ENCODE data around the gene HSDL1.
"Not testable (repeated sequence)": the region's sequence is repeated elsewhere in the genome, so short reads cannot be mapped to it uniquely, and the experiment has no call there.

Gene HSDL1

DNA sequence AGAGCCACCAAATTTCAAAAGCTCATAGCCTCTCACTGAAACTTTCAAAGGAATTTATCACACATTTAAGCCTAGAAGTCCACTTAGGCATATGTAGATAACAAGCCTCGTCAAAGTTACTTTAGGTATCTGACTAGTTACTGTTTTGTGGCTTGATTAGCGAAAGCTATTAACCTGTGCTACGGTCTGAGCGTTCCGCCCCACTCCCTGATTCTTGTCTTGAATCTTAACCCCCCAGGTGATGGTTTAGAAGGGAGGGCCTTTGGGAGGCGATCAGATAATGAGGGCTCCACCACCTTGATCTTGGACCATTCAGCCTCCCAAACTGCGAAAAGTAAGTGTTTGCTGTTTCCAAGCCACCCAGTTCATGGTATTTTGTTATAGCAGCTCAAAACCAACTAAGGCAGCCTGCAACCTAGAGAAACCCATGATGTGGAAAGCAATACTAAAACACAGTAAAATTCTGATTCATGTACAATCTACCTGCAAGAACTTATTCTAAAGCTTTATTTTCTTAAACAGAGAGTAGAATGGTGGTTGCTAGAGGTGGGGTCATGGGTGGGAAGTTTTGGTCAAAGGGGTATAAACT, 7.1 kb downstream of the HSDL1 start:
- DNase-seq, result no peak

DNA sequence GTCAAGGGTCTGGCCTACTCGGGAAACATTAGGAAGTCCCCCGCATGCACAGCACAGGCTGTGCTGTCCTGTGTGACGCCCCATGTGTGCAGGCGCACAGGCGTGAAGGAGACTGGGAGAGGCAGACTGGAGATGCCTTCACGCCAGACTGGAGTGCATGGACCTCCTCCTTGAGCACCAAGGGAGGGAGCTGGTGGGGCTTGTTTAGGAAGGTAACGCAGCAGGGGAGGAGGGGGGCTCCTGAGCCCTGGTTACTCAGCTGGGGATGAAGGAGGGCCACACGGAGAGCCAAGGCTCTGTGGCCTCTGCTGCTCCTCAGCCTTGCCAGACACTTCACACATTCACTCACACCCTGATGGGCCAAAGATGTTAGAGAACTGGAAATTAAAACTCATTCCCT, 7.7 kb downstream of the HSDL1 start:
- DNase-seq, result no peak

DNA sequence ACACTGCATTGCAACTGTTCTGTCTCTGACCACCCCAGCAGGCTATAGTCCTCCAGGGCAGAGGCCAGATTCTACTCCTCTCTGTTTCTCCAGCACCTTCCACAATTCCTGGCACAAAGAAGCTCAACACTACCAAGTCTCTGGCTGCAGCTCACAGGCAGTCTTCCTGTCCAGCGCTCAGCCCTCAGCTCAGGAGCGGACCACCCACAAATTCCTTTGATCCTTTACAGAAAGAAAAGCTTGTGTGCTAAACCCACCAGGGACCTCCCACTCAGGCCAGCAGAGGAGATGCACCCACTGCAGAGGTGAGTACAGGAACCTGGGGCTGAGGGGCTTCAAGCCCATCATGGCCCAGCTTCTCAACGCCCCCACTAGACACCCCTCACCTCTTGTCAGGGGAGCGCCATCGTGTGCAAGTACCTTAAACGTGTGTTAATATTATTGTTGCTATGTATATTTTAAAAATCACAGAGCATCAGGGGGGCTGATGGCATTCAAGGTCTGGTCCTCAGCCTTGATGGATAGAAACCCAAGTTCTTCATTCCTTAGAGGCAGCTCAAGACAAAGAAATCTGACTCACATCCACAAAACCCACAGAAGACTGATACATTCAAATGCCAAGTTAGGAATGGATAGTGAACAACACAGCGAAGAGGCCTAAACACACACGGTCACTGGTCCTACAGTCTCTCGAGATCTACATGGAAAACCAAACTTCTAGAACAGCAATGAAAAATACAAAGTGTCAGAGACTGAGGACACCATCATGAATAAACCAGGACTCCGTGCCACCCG, 8.4 kb downstream of the HSDL1 start:
- no peak for DNase-seq

DNA sequence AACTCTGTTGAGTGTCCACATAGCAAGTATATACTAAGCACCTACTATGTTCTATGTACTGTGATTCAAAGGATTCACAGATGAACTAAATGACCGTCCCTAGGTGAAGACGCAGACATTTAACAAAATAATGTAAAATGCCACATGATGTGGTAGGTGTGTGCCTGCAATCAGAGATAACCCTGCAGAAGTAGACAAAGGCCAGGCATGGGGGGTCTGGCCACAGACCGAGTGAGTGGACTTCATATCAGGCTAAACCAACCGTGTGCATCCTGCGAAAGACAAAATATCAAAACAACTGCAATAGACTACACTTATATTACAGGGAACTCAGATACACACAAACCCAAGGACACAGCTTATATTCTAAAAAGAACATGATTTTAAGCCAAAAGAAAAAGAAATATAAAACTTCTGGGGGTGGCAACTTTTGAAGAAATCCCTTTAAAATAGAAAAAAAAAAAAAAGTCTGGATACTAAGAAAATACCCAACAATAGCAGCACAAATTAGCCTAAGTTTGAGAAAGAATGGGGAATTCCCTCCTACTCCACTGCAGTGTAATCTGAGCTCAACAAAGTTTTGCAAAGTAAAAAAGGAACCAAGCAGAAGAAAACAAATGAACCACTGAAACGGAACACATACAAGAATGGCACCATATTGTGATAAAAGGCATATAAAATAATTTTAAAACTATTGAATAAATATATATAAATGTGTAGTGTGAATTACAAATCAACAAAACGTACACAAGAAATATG, 12.3 kb downstream of the HSDL1 start:
- DNase-seq, result no peak

DNA sequence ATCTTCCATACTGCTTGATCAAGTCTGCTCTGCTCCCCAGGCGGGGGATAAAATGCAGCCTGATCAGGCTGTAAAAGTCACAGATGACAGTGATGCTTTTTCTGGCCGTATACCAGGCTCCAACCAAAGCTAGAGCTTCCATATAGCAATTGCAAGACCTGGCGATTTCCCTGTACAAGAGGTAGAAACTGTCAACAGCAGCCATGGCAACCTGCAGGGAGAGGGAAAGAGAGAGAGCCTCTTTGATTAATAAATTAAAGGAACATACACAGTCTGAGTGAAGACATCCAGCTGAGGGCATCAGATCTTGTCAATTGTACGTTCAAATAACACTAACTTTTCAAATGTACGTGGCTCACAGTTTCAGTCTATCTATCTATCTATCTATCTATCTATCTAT, 13.9 kb downstream of the HSDL1 start:
- DNase-seq, result no peak

DNA sequence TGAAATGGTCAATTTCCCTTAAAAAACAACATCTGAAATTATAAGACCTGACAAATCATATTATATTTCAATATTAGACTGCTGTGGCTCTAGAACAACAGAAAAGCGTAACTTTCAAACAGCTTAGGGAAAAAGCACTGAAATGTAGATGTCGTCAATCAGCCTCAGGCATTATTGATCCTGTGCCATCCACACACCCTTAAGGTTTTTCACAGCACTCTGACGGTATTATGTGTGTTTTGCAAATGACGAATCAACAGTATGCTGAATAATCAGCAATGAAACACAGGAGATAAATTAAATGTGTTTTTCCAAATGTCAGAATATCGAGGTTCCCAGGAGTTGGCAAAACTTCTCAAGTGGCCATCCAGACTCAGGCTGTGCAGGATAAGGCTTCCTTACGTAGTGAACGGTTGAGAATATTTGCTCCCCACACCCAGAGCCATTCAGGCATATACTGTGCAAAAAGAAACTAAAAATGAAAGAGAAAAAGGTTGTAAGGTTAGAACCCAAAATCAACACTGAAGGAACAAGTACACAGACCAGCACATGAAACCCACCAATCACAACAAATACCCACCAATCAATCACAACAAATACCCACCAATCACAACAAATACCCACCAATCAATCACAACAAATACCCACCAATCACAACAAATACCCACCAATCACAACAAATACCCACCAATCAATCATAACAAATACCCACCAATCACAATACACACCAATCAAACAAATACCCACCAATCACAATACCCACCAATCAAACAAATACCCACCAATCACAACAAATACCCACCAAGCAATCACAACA, 20.5 kb downstream of the HSDL1 start:
- DNase-seq, result no peak

DNA sequence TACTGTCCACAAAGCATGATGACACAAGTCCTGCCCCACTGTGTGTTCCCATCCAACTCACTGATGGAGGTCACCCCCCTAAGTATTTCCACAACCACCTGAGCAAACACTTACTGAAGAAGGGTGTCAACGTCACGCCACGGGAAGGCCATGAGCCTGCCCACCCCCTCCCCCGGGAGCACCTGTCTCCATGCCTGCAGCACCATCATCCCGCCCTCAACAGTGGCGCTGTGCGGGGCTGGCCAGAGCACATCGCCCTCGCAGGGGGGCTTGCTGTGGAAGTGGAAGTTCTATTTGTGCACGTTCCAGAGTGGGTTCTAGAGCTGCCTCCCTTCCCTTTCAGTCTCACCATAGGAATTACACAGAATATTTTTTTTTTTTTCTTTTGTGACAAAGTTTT, 24.0 kb downstream of the HSDL1 start:
- DNase-seq, result no peak

DNA sequence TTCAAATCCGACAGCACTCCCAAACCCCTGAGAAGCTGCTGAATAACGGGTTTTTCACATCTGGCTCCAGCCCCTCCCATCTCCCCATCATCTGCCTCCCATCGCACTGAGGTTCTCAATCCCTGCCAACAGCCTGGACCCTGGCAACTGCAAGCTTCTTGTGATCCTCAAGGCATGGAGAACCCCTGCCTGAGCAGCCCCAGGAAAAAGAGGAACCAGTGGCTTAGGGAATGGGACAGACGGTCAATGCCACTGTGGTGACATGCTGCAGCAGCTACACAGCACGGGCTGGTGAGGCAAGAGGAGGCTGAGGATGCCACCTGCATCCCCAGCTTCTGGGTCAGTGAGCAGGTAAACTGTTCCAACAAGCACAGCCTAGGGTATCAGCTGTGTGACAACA, 25.0 kb downstream of the HSDL1 start:
- DNase-seq, result no peak

DNA sequence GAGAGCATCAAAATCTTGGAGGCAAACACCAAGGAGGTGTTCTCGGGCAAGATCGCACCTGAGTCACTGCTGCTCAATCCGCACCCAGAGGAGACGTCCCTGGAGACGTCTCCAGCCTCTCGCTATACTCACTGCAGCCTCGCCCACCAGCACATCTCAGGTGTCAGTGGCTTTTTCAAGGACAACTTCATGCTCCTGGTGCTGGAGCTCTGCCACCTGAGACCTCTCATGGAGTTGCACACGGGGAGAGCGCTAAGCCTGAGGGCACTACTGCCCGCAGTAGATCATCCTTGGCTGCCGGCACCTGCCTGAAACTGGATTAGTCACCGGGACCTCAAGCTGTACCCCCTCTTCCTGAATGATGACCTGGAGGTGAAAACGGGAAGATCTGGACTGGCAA, 25.6 kb downstream of the HSDL1 start:
- DNase-seq, result no peak

DNA sequence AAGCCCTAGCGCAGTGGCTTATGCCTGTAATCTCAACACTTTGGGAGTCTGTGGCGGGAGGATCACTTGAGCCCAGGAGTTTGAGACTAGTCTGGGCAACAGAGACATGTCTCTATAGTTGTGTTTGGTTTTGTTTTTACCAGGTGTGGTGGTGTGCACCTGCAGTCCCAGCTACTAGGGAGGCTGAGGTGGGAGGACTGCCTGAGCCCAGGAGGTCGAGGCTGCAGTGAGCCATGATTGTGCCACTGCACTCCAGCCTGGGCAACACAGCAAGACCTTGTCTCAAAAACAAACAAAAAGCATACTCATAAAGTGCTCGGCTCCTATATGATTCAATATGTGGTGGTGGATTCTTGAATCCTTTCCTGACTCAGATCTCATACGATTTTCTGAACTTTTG, 26.7 kb downstream of the HSDL1 start:
- not testable (repeated sequence) for DNase-seq

DNA sequence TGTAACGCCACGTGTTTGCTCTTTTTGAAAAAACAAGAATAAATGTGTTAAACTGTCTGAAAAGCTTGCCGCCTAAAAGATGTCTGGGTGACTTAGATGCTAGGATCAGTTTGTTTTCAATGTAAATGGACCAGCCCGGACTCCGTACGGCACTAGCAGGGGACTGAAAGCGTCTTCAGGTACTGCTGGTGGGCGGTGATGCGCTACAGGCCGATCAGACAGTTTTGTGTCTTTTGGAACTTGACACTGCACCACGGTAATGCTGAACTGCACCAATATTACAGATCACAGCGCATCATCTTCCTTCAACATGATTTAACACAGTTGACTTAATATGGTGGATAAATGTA, 27.5 kb downstream of the HSDL1 start:
- no peak for DNase-seq

DNA sequence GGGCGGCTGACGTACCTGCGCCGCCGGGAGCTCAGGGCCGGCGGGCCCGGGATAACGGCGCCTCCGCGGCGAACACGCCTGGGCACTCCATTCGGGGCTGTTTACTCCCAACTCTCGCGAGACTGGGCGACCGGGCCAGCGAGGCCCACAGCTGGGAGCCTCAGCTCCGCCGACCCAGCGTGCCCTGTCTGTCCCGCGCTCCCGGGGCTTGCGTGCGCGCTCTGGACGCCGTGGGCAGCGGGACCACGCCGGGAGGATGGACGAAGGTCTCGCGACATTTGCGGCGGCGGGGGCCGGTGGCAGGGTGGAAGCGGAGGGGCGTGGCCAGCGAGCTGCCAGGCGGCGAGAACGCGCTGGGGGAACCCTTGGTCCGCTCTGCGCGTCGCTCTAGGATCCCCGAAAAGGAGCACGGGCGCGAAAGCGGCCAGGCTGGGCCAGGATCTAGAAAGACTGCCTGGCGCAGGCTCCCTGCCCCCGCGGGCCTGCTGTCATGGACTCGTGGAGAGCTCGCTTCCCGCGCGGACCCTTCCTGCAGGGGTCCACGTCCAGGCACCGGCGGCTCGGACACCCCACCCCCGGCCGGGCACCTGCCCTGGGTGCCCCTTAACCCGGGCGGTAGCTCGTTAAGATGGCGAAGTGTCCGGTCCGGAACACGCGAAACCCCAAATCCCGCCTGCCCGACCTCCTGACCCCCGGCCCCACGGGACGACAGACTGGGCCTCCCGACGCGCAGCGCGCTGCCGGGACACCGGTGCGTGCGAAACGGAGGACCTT, 28.1 kb downstream of the HSDL1 start, which contains the start of gene MBTPS1:
MBTPS1 (minus strand) TSS at position 223 of the 774 bp plus-strand sequence. CDS start 15,159 bp downstream, outside the sequence.
- DNase-seq, result peak; percentile 73 to 92

DNA sequence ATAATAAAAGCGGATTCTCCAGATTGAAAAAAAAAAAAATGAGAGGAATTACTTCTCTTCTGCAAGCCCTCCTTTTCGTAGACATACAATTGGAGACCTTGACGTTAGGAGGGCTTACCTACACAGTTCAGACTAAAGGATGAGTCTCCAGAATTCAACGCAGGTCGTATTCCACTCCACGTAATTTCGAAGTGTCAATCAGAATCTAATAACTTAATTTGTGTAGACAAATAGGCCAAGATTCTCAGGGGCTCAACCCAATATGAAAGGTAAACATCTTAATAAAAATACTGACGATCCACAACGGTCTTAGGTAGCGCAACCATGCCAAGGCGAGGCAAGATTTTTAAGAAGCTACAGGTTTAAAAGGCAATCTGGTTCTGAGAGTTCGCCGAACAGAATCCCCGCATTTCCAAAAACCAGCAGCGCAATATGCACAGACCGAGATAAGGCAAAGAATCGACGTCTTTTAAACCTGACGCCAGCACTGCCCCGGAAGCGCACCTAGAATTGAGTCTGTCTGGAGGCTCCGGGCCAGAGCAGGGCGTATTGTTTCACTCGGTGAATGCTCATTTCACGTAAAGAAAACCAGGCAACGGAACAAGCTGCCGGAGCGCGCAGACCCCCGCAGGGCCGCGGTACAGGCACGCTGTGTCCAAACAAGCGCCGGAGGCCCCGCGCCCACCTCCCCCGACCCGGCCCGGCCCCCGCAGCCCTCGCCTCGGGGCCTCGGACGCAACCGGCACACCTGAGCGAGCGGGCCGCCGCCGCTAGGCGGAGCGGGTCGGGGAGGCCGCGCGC, 28.9 kb downstream of the HSDL1 start:
- DNase-seq, result no peak

DNA sequence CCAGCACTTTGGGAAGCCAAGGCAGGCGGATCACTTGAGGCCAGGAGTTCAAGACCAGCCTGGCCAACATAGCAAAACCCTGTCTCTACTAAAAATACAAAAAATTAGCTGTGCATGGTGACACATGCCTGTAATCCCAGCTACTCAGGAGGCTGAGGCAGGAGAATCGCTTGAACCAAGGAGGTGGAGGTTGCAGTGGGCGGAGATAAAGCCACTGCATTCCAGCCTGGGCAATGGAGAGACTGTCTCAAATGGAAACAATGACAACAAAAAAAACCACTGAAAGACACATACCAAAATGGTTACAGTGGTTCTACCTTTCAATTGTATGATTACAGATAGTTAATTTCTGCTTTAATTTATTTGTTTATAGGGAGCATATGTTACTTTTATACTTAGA, 33.0 kb downstream of the HSDL1 start:
- DNase-seq, result not testable (repeated sequence)

DNA sequence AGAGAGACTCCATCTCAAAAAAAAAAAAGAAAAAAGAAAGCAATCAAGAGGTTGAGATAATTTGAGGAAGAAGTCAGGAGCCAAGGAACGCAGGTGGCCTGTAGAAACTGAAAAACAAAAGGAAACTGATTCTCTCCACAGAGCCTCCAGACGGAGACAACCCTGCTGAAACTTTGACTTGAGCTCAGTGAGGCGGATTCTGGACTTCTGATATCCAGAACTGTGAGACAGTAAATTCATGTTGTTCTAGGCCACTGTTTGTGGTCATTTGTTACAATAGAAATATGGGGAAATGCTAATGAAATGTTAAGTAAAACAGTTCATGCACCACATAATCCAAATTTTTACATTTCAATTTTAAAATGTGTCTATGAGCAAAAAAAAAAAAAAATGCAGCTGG, 33.5 kb downstream of the HSDL1 start:
- DNase-seq, result no peak

DNA sequence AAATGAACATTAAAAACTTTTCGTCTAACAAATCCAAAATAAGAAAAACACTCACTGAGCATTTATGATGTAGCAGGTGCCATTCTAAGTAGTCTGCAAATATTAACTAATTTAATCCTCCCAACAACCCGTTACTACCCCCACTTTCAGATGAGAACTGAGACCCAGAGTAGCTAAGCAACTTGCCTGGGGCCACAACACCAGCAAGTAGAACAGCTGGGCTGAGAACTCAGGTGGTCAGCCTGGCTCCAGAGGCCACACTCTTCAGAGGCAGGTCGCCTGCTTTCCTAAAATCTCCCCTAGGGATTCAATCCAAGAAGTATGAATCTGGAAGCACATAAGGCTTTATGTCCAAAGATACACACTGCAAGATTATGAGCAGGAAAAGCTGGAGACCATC, 34.5 kb downstream of the HSDL1 start:
- no peak for DNase-seq

DNA sequence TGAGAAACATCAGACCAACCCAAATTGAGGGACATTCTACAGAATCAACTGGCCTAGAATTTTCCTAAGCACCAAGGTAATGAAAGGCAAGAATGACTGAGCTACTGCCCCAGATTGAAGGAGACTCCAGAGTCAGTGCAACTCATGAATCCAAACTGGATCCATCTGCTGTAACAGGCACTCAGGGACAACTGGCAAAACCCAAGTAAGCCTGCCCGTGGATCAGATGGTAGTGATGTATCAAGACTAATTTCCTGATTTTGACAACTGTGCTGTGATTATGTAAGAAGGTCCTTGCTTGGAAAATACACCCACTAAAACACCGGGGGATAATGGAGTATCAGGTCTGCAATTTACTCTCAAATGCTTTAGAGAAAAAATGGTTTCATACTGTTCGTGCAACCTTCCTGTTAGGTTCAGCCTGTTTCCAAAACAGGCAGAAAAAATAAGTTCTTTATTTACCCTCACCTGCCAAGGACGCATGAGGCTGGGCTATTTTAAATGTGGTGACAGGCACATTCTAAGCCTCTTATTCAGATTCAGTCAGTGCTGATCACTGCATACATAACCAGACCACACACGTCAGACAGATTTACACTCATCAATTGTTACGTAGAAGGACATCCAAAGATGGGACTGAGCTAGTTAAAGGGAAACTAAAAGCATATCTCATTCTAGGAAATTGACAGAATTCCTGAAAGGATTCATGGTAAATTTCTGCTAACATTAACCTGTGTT, 35.2 kb downstream of the HSDL1 start:
- DNase-seq, result no peak

DNA sequence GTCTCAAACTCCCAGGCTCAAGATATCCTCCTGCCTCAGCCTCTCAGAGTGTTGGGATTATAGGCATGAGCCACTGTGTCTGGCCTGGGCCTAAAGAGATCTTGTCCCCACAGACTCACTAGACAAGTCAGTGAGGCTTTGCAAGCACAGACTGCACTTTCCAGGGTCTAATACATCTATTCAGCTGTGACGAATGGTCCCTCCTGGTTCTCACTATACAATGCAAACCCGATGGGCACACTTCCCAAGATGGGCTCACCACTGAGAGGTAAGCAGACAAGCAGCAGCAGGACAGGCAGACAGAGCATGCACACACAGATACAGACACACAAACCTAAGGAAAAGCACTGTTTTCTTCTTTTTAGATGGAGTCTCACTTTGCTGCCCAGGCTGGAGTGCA, 37.1 kb downstream of the HSDL1 start:
- no peak for DNase-seq

DNA sequence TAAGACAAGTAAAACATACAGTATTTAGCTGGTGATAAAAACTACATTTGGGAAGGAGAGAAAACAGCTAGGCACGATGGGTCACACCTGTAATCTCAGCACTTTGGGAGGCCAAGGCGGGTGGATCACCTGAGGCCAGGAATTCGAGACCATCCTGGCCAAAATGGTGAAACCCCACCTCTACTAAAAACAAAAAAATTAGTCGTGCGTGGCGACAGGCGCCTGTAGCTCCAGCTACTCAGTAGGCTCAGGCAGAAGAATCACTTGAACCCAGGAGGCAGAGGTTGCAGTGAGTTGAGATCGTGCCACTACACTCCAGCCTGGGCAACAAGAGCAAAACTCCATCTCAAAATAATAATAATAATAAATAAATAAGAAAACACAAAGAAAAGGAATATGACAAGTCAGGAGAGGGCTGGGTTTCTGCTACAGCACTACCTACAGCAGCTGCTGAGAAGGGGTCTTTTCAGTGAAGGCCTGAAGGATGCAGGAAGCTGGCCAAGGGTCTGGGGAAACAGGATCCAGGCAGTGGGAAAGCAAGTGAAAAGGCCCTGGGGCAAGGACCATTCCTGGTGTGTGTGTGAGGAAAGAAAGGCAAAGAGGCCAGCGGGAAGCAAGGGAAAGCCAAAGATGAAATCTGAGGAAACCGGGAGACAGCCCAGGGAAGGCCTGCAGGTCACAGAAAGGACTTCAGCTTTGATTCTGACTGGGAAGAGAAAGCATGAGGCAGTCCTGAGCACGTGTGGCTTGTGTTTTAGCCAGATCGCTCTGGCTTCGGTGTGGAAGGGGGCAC, 38.8 kb downstream of the HSDL1 start:
- no peak for DNase-seq

DNA sequence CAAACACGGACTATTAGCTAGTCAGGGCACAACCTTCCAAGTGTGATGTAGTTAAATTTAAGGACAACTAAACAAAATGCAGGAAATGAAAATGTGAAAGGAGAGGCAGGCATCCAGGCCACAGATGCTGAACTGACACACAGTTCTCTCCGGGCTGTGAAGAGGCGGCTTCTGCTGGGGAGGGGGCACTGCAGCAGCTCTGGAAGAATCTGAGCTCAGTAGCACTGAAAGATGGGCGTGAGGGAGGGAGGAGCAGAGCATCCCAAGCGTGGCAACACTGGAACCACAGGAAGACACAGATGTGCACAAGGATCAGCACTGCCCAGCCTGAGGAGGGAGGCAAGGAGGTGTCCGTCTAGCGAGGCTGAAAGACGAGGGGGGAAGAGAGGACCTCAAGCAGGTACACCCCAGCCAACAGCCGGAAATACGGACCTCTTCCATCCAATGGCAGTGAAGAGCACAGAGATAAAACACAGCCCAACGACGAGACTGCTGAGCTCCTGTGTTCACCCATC, 39.6 kb downstream of the HSDL1 start:
- DNase-seq, result no peak
